SK-N-DZ (cell line): ENCODE results near the gene DDX41.

ENCODE experiments used
- DNase-seq: peaks from one replicate; pipeline ENCODE4 v3.0.0-alpha.2; 2015; ENCODE audit warnings: low spot score

Gene DDX41

DNA sequence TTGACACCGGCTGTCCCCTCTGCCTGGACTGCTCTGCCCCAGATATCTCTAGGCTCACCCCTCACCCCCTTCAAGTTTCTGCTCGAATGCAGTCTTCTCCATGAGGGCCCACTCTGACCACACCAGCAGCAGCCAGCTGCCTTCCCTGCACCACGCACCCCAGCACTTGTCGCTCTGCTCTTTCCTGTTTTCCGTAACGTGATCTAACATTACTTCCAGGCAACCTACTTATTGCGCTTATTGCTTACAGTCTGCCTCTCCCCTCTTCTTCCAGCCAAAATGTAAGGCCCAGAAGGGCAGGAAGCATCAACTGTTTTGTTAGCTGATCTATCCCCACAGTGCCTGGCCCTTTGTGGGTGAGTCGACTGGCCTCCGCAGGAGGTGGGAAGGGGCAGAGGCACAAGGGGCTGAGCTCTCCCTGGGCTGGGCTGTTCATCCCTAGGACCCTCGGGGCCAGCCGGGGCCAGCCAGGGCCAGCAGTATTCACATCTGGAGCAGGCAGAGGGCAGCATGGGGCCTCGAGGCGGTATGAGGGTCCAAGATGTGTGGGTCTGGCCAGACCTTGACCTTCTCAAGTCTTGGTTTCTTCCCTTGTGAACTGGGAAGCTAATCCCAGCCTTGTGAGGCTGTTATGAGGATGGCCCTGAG is 31.7 kb downstream of the DDX41 start:
- DNase-seq = no peak

GRCh38 chr5:177483994-177484901 is 32.5 kb downstream of the DDX41 start:
- no peak for DNase-seq

DNA sequence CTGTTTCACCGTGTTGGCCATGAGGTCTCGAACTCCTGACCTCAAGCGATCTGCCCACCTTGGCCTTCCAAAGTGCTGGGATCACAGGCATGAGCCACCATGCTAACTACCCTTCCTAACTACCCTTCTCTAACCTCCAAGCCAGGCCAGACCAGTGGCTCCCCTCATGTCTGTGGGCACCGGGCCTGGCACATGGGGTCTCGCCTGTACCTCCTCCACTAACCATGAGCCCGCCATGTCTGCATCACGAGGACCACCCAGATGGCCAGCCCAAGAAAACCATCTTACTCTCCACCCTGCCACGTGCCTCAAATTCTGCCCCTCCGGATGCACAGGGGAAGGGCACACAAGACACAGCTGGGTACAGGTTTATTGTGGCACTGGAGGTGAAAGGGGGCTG is 33.7 kb downstream of the DDX41 start:
- DNase-seq = no peak

GRCh38 chr5:177482359-177482795 is 34.4 kb downstream of the DDX41 start:
- no peak for DNase-seq

GRCh38 chr5:177479774-177480173 is 37.0 kb downstream of the DDX41 start:
- DNase-seq = peak; percentile 52

- DNase-seq = peak; percentile 87
Measured at GRCh38 chr5:177478711-177479646, 37.8 kb downstream of the DDX41 start.

GRCh38 chr5:177477701-177478477 is 38.9 kb downstream of the DDX41 start:
- no peak for DNase-seq

GRCh38 chr5:177476531-177477233 is 40.1 kb downstream of the DDX41 start:
- no peak for DNase-seq

DNA sequence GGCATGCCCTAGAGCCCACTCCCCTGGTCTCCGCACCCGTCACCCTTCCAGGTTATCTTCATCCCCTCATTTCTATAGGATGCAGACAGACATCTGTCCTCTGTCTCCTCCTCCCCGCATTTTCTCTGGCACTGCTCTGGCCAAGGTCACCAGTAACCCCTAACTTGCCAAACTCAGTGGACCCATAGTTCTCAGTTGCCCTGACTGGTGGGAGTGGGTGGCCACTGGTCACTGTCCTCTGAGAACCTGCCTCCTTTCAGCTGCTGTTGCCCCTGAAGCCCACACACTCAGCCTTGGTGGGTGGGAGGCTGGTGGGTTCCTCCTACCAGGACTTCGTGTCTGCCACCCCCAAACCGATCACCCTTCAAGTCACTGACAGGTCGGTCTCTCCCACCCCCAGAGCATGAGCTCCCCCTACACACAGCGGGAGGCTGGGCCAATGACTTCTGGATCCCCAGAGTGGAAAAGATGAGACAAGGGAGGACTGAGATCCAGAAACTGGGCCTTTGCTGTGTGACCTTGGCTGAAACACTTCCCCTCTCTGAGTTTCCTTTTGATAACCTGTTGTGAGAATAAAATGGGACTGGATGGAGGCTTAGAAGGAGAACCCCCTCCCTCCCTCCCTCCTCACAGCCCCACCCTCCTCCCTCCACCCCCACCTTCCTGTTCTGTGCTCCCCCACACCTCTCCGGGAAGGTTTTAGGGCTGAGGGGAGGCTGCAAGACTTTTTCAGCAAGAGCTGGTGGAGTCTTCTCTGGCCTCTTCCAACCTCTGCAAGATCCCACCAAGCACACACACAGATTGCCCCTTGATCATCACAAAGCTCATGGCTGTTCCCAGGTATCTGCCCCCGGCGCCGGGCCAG is 41.0 kb downstream of the DDX41 start:
- no peak for DNase-seq

GRCh38 chr5:177474846-177475562 is 41.8 kb downstream of the DDX41 start:
- no peak for DNase-seq

DNA sequence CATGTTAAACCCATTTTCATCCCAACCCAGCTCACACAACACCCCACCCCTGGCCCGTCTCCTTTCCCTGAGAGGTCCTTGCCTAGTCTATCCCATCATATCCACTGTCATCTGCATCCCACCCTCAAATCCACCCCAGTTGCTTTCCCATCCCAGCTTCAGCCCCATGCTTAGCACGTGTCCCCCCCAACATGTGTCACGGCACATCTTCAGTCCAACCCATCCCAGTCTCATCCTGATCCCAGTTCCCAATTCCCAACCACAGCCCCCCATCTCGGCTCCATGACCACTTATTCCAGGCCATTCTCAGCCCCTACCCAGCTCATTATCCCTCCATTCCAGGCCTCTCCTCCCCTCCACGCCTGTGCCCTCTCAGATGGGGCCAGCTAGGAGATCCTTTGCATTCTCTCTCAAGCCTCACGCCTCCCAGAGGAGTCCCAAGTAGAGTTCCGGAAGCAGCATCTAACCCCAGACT is 42.7 kb downstream of the DDX41 start:
- no peak for DNase-seq

DNA sequence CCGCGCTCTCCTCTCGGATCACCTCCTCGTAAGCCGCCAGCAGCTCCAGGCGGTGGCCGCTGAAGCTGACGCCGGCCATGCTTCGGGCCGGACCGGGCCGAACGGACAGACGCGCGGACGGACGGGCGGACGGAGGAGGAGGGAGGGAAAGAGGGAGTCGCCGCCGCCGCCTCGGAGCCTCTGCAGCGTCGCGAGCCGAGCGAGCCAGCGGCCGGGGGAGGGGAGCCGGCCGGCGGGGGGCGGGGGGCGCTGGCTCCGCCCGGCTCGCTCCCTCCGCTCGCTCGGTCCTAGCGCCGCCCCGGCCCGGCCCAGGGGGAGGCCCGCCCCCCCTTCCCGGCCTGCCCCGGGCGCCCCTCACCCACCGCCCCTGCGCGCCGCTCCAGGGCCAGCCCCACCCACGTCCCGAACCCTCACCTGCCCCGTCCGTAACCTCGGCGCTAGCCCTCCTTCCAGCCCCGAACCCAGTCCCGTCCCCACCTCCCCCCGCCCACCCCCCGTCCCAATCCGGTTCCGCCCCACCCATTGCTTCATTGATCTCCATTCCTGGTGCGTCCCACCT is 43.2 kb downstream of the DDX41 start, which contains the start of gene DBN1:
Gene DBN1, minus strand, starts transcription at position 192 of the 559 bp plus-strand sequence. Its CDS starts 113 bp downstream, at position 79.
- DNase-seq = no peak

DNA sequence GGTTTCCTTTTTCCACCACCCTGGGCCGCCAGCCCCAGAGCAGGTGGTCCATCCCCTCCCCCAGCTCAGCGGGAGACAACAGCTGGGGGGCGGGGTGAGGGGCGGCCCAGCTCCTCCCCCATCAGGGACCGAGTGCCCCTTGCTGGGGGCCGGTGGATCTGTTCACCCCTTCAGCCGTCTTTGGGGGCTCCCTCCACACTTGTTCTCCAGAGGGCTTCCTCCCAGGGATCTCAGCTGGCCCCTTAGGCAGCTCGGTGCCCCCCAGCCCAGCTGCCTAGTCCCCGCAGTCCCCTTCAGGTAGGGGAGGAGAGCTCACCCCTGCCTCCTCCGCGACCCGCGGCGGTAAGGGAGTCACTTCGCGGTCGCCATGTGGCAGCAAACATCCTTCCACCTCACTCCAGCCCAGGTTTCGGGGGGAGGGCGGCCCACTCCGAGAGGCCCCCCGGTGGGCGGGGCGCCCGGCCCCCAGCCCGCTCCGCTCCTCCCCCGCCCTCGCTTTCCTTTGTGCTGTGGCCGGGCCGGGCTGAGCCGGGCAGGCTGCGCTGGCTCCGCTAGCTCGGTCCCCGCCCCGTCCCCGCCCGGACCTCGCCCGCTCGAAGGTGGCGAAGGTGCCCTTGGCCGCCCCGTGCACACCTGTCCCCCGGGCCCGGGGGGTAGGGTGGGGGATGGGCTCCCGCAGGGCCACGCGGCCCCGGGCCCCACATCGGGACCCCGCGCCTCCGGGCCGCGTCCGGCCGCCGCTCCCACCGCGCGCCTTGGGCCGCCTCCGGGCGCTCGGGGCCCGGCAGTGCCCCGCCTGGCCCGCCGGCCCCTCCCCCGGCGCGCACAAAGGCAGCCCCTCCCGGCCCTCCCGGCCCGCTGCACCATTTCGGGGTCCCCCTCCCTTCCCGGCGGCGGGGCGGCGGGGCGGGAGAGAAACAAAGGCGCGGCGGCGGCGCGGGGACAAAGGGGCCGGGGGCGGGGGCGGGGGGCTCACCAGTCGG is 44.0 kb downstream of the DDX41 start:
- peak; percentile 68 for DNase-seq

DNA sequence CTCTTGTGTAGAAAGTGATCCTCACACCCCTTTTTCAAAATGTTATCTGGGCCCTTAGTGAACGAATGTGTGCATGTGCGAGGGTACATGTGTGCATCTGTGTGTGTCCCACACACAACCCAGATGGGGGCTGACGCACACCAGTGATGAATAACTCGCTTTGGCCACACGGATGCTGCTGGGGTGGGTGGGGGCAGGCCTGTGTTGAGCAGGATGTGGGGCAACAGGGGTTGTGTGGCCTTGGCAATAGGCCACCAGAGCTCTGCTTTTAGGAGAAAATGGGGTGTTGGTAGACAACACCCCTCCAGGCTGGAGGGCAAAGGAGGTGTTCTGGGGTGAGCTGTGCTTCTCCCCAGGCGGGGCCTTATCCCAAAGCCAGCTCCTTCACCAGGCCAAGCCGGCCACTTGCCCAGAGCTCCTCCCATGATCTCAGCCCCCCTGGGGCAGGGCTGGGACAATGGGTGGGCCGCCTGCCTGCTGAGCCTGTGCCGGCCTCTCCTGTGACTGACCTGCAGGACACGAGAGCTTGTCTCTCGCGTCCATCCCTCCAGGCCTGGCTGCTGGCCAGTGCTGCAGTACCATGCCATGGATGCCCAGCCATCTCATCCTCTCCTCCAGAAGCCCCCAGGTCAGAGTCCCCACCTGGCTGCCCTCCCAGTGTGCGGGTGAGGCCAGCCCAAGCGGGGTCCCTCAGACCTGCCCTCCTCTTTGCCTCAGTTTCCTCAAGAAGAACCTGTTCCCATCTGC is 45.0 kb downstream of the DDX41 start:
- DNase-seq = no peak

DNA sequence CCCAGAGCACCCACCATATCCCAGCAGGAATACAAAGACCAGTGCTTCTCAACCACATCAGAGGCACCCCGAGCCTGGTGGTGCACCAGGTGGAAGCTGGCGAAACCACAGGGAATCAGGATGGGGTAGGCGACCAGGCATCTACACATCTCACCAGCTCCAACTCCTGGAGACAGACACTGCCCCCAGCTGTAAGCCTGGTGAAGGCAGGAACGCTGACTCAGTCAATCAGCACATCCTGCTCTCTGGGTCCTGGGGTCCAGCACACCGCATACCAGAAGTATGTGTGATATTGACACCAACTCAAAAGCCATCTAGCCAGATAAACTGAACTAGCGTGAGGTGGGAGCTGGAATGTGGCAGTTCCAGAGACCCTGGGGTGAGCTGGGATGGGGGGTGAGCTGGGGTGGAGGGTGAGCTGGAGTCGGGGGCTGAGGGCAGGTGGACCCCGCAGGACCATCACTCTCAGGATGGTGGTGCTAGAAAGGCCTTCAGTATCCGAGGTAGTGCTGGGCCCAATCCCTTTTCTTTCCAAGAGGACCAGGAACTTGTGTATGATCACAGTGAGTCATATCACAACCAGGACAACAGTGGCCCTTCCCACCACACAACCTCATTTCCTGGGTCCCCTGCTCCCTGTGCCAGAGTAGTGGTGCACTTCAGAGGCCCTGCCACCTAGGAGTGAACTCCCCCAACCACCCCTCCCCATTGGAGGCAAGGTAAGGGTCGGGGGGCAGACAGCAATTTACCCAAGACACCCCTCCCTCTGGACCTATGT is 45.8 kb downstream of the DDX41 start:
- no peak for DNase-seq
